ENCODE measurements around the gene GRIK4.

GRIK4 gene

DNA sequence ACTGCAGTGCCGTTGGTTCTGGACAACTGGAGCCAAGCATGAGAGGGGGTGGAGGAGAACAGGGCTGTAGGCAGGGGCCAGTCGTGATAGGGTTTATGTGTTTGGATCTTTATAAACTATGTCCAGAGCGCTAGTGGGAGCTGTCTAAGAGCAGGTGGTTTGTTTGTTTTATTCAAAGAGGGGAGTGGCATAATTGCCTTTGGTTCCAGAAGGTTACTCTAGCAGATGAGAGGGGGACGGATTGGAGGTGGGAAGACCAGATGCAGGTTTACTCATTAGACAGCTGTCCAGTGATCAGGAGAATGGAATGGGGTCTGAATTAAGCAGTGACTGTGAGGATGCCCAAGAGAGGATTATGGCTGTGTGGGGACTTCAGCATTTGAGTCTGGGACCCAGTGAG lies 403.1 kb downstream of the GRIK4 start:
- DNase-seq (ENCODE audit: low spot score), result no peak

DNA sequence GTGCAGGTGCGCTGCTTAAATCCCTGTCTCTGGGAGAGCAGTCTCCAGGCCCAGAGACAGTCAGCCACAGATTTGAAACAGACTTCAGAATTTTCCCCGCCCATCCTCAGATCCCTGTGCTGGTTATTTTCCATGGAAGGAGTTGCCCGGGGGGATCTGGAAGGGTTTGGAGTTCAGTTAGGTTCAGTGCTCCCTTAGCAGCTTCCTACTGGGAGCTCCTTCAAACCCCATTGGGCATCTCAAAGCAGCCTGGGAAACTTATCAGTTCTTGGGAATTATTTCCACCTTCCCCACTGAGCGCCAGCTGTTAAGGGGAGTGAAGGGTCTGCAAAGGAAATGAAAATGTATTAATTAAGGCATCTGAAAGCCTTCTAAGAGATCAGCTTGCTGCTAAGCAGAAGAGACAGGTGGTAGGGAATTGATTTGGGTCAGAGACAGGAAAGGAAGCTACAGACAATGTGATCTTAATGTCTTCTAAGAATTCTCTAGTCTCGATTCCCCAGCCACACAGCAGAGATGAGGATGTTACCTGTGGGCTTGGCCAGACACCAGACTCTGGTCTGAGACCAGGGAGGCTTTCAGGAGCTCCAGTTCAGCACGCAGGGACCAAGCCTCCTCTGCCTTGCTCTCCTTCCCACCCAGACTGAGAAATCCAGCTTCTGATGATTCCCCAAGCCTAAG lies 406.2 kb downstream of the GRIK4 start:
- no peak for DNase-seq (ENCODE audit: low spot score)

DNA sequence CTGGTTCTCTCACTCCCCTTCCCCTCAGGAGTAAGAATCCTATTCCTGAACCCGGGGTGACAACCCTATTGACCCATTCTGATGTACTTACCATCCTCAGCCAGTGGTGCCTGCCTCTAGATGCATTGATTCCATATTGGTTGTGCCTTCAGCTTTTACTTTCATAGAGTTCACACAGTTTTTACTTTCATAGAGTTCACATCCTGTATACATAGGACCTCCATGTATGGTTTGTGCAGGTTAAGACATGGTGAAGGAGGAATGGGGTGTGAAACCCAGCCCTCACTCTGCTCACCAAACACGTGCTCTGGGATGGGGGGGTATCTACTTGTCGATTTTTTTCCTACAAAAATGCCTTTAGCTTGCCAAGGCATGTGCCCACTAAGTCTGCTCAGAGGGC lies 406.7 kb downstream of the GRIK4 start:
- no peak for DNase-seq (ENCODE audit: low spot score)

DNA sequence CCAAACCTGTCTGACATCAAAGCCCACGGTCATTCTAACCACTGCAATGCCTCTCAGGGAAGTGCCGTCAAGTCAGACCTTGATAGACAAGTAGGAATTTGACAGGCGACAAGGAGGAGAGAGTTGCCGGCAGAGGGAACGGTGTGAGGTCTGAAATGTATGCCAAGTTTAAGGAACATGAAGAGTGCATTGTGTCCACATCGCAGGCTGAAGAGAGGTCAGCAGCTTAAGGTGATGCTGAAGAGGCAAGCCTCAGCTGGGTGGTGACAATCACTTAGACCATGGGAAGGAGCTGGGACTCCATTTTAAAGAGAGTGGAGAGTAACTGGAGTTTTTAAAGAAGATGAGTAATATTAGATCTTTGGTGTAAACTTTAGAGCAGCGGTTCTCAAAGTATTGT lies 407.5 kb downstream of the GRIK4 start:
- DNase-seq (ENCODE audit: low spot score), result no peak

GRCh38 chr11:120919566-120919965 lies 408.0 kb downstream of the GRIK4 start:
- no peak for DNase-seq (ENCODE audit: low spot score)

DNA sequence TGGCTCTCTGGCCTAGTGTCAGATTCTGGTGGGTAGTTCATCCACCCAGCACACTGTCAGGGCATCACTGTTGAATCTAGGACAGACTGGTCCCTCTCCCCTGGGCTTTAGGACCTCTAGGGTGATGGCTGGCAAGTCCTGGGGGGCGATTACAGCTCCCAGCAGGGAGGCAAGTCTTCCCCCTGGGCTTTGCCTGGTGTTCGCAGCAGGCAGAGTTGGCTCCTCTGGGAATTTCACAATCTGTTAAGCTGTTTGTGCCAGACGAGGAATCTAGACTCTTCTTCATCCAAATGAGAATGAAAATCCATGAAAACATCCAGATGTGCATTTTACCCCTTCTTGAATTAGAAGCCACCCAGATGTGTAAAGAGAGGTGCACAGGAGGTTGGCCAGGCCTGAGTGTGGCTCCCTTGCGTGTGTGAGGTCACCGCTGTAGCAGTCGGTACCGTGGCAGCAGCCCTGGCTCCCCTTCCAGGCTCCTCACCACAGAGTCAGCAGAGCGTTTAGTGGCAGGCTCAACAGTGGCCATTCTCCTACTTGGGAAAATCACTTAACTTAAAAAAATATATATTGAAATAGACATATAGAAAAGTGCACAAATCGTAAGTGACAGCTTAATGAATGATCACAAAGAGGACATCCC lies 412.4 kb downstream of the GRIK4 start:
- no peak for DNase-seq (ENCODE audit: low spot score)

DNA sequence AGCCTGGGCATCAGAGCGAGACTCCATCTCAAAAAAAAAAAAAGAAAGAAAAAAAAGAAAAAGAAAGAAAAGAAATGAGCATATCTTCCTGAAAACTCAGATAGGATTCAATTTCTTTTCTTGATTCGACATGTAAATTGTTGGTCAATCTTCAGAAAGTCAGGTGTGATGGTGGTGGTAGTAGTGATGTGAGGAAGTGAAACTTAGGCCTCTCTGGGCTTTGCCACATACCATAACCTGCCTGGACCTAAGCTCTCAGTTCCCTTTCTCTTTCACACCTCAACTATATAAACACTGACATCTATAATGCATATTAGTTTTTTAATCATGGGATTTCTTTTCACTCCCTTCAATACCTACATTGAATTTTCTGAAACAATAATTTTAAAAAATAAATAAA lies 414.4 kb downstream of the GRIK4 start:
- DNase-seq (ENCODE audit: low spot score), result no peak

DNA sequence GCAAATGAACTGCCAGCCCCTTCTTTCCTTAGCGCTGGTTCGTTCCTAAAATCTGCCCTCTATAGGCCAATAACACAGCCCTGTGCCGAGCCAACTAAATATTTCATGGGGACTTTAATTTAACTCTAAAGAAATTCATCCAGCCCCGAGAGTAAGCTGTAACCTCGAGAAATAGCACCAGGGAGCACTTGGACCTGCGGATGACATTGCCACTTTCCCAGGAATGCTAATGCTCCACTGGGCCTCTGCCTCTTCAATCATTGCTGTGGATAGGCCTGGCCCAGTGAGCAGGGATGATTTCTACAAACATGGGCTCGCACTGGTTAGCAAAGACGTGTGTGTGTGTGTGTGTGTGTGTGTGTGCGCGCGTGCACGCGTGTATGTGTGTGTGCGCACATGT lies 417.1 kb downstream of the GRIK4 start:
- no peak for DNase-seq (ENCODE audit: low spot score)

DNA sequence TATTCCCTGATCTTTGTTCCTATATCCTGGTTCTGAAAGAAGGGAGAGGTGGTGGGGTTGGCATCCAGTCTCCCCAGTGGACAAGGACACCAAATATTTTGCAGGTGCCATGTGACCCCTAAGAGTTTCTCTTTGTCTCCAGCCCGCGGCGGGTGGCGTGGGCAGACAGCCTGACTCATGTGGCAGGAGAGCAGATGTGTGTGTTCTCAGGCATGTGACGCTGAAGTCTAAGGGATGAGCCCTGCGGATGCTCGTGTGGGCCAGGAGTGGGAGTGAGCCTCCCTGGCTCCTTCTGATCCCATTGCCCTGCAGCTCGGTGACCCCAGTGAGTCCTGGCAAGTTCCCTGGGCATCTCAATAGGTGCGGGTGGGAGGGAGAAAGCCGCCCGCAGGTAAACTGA lies 417.5 kb downstream of the GRIK4 start:
- peak; percentile 74 for DNase-seq (ENCODE audit: low spot score)

- peak; percentile 61 for DNase-seq (ENCODE audit: low spot score)
Measured at GRCh38 chr11:120929664-120930154, 418.2 kb downstream of the GRIK4 start.

GRCh38 chr11:120931057-120931779 lies 419.7 kb downstream of the GRIK4 start:
- no peak for DNase-seq (ENCODE audit: low spot score)

DNA sequence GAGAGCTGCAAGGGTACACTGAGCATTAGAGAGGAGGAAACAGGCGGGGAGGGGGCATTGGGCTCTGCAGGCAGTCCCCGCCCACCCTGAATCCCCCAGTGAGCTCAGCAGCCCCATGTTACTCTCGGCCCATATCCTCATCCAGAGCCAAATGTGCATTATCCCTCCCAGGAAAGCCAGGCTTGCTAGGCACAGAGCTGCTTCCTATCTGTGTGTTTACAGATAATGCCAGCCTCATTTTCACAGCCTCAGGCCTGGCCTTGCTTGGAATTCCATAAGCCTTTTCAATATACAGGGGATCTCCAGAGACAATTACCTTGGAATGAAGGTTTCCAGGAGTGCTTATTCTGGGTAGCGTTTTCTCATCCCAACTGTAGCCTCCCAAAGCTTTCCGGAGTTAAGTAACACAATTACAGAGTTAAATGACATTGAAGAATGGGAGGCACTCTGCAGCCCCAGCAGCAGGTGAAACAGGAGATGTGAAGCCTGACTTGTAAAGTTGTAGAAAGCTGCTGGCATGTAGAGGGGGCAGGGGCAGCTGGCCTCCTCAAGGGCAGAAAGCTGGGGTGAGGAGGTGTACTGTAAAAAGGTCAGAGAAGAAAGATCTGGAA lies 420.9 kb downstream of the GRIK4 start:
- DNase-seq (ENCODE audit: low spot score), result no peak

- DNase-seq (ENCODE audit: low spot score), result no peak
Measured at GRCh38 chr11:120936356-120936755, 424.8 kb downstream of the GRIK4 start.

DNA sequence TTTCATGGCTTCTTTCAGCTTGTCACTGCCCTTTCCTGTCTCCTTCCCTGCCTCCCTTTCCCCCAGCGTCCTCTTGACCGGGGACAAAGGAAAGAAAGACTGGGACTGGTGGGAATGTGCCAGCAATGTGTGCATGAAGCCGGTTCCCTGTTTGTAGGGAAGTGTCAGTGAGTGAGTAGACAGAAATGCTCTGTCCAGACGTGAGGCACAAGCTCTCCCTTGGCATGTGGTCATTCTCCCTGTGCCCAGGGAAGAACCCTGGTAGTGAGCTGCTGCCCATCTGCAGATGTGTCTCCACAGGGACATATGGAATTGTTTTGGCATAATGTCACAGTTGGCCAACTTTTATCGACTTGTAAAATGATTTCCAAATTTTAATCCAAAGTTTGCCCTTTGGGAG lies 426.0 kb downstream of the GRIK4 start:
- no peak for DNase-seq (ENCODE audit: low spot score)

GRCh38 chr11:120938260-120938659 lies 426.7 kb downstream of the GRIK4 start:
- DNase-seq (ENCODE audit: low spot score), result no peak

GRCh38 chr11:120940160-120940848 lies 428.8 kb downstream of the GRIK4 start:
- no peak for DNase-seq (ENCODE audit: low spot score)

- no peak for DNase-seq (ENCODE audit: low spot score)
Measured at GRCh38 chr11:120941000-120941399, 429.5 kb downstream of the GRIK4 start.

DNA sequence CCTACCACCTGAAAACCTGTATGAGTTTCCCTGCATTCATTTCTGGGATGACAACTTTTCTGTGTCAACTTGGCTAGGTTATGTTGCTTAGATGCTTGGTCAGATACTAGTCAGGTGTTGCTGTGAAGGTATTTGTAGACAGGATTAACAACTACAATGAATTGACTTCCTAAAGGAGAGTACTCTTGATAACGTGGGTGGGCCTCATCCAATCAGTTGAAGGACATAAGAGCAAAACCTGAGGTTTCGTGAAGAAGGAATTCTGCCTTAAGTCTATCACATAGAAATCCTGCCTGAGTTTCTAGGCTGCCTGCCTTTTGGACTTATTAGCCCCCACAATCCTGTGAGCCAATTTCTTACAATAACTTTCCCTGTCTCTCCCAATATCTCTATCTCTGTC lies 431.2 kb downstream of the GRIK4 start:
- DNase-seq (ENCODE audit: low spot score), result no peak

GRCh38 chr11:120945042-120945441 lies 433.5 kb downstream of the GRIK4 start:
- DNase-seq (ENCODE audit: low spot score), result no peak

- DNase-seq (ENCODE audit: low spot score), result no peak
Measured at GRCh38 chr11:120950880-120951279, 439.3 kb downstream of the GRIK4 start.

- DNase-seq (ENCODE audit: low spot score), result peak; percentile 86
Measured at GRCh38 chr11:120952461-120953434, 441.2 kb downstream of the GRIK4 start.

Measured in AG20443 (cell line).